HCT116 (cell line): ENCODE measurements around the gene SLC6A11. TPM values are rescaled to one million over a fixed set of nuclear protein-coding genes. Genes with fewer than 3 reads are reported as not detected.

Experiments used
- ATAC-seq: fragments of 200-7000 bp; cut with Tn5 transposase; 2 replicates; pipeline ENCODE4 v1.9.1; 2020; ENCODE audit warnings: mild to moderate bottlenecking, moderate library complexity
- BruUV-seq: library from RNA; stranded (reverse); fragments of 400-500 nt; replicated peaks from 2 replicates; lab custom pipeline; 2021; lab: Mats Ljungman, UMichigan
- CTCF ChIA-PET: fragments of 300-600 bp; sonication (Branson Sonifier 250); formaldehyde crosslinking; loops from one replicate; lab custom pipeline; 2021; ENCODE audit warnings: antibody characterized with exemption; lab: Charles Lee
- POLR2A ChIA-PET: fragments of 300-600, 350-600 bp; sonication (Branson Sonifier 250); formaldehyde crosslinking; loops from one replicate; lab custom pipeline; 2021; ENCODE audit warnings: antibody characterized with exemption; lab: Charles Lee
- RAD21 ChIA-PET, 2 experiments: fragments of 300-600 bp; sonication (Branson Sonifier 250); formaldehyde crosslinking; loops; one replicate each; lab custom pipeline; 2023; ENCODE audit warnings: low total read pairs in 2 of 2; ENCODE audit not compliant: uncharacterized antibody in 2 of 2, unreplicated experiment in 2 of 2, low non-redundant PET in 1 of 2; lab: Charles Lee
- DNase-seq: peaks from one replicate; pipeline ENCODE4 v3.0.0-alpha.2; 2010; ENCODE audit warnings: low read depth, low spot score
- H2AFZ ChIP-seq: fragments of 200-600 bp; shearing (Covaris generic), sonication (generic); 2 replicates; pipeline ENCODE4 v1.6.1; 2017; ENCODE audit warnings: low read depth, mixed run types, mixed read lengths, antibody characterized with exemption, low read length; ENCODE audit not compliant: poor library complexity, severe bottlenecking
- H3K27ac ChIP-seq: 2 replicates; pipeline ENCODE4 v1.5.1; 2012; ENCODE audit warnings: low read depth, low read length
- H3K27me3 ChIP-seq: fragments of 200-600 bp; sonication (generic); 2 replicates; pipeline ENCODE4 v1.6.1; 2016; ENCODE audit warnings: mixed run types, low read length, mixed read lengths; ENCODE audit not compliant: insufficient read depth
- H3K36me3 ChIP-seq, 2 experiments: fragments of 200-500 bp in 1 of 2; fragments of 200-600 bp in 1 of 2; sonication (Bioruptor generic) in 1 of 2; sonication (generic) in 1 of 2; 2 replicates each; pipeline versions ENCODE4 v1.5.1 to v1.6.1; 2014 to 2016; ENCODE audit warnings: low read length in 2 of 2, inconsistent platforms in 1 of 2, mixed read lengths in 1 of 2, mixed run types in 1 of 2; ENCODE audit not compliant: insufficient read depth in 2 of 2, control insufficient read depth in 1 of 2
- H3K4me1 ChIP-seq, 2 experiments: fragments of 200-600 bp in 1 of 2; sonication (generic) in 1 of 2; 2 replicates each; pipeline versions ENCODE4 v1.5.1 to v1.6.1; 2012 to 2017; ENCODE audit warnings: low read length in 2 of 2, inconsistent platforms in 1 of 2, mild to moderate bottlenecking in 1 of 2, mixed read lengths in 1 of 2, mixed run types in 1 of 2, moderate library complexity in 1 of 2; ENCODE audit not compliant: insufficient read depth in 2 of 2, control insufficient read depth in 1 of 2
- H3K4me2 ChIP-seq: fragments of 200-600 bp; sonication (generic); 2 replicates; pipeline ENCODE4 v1.6.1; 2017; ENCODE audit warnings: mixed run types, low read length, mixed read lengths
- H3K4me3 ChIP-seq, 2 experiments: fragments of 200-600 bp in 1 of 2; sonication (generic) in 1 of 2; replicated peaks in 1 of 2; 2 replicates each; pipeline ENCODE4 v1.5.1; 2011 to 2016; ENCODE audit warnings: low read length in 2 of 2, control low read depth in 1 of 2, low read depth in 1 of 2, mild to moderate bottlenecking in 1 of 2, mixed read lengths in 1 of 2, mixed run types in 1 of 2
- H3K79me2 ChIP-seq: fragments of 200-600 bp; sonication (generic); 2 replicates; pipeline ENCODE4 v1.6.1; 2017; ENCODE audit warnings: mild to moderate bottlenecking, mixed run types, low read length, moderate library complexity, mixed read lengths; ENCODE audit not compliant: insufficient read depth
- H3K9ac ChIP-seq: fragments of 200-600 bp; sonication (generic); 2 replicates; pipeline ENCODE4 v1.6.1; 2016; ENCODE audit warnings: low read length, mixed read lengths
- H3K9me2 ChIP-seq: fragments of 200-600 bp; sonication (generic), shearing (Covaris generic); 2 replicates; pipeline ENCODE4 v1.6.1; 2017; ENCODE audit warnings: mixed run types, mild to moderate bottlenecking, moderate library complexity; ENCODE audit not compliant: insufficient read depth
- H3K9me3 ChIP-seq, 2 experiments: fragments of 200-500 bp in 1 of 2; fragments of 200-600 bp in 1 of 2; sonication (Bioruptor generic) in 1 of 2; sonication (generic) in 1 of 2; 2 replicates each; pipeline ENCODE4 v1.6.1; 2014 to 2017; ENCODE audit warnings: low read length in 2 of 2, mixed read lengths in 2 of 2, inconsistent platforms in 1 of 2, low read depth in 1 of 2, mild to moderate bottlenecking in 1 of 2, mixed run types in 1 of 2, moderate library complexity in 1 of 2; ENCODE audit not compliant: control insufficient read depth in 1 of 2, insufficient read depth in 1 of 2
- H4K20me1 ChIP-seq: fragments of 200-600 bp; sonication (generic), shearing (Covaris generic); 2 replicates; pipeline ENCODE4 v1.6.1; 2017; ENCODE audit warnings: mixed run types, mild to moderate bottlenecking, moderate library complexity; ENCODE audit not compliant: insufficient read depth
- CTCF ChIP-seq, 3 experiments: fragments of 200-600 bp in 1 of 3; sonication (generic) in 1 of 3; IDR thresholded peaks in 2 of 3; conservative IDR thresholded peaks in 1 of 3; 2 replicates each; pipeline ENCODE4 v1.5.1; 2012 to 2017; ENCODE audit warnings: low read depth in 2 of 3, low read length in 2 of 3, antibody characterized with exemption in 1 of 3, borderline replicate concordance in 1 of 3, control low read depth in 1 of 3, mild to moderate bottlenecking in 1 of 3, mixed read lengths in 1 of 3, mixed run types in 1 of 3, moderate library complexity in 1 of 3; ENCODE audit not compliant: insufficient read depth in 1 of 3
- EZH2phosphoT487 ChIP-seq: fragments of 200-600 bp; IDR thresholded peaks from 2 replicates; pipeline ENCODE4 v1.6.1; 2018; ENCODE audit warnings: antibody characterized with exemption, borderline replicate concordance
- POLR2AphosphoS5 ChIP-seq: IDR thresholded peaks from 2 replicates; pipeline ENCODE4 v1.6.1; 2011; ENCODE audit warnings: mild to moderate bottlenecking, low read depth, low read length, moderate library complexity
- SIN3A ChIP-seq: IDR thresholded peaks from 2 replicates; pipeline ENCODE4 v1.6.1; 2012; ENCODE audit warnings: low read depth
- YY1 ChIP-seq: IDR thresholded peaks from 2 replicates; pipeline ENCODE4 v1.6.1; 2011; ENCODE audit warnings: low read length, low read depth, moderate library complexity, mild to moderate bottlenecking; ENCODE audit not compliant: insufficient replicate concordance; ENCODE audit errors: extremely low read depth
- intact Hi-C: fragments of 100-400 bp; cut with micrococcal nuclease; formaldehyde crosslinking; loops from 2 replicates; pipeline ENCODE4 v1.10.0; 2022
- total RNA-seq: library from RNA; stranded (reverse); gene quantifications from one replicate; pipeline ENCODE4 v1.2.1, GENCODE V29; 2021; ENCODE audit not compliant: unreplicated experiment

The SLC6A11 gene
- total RNA-seq, 1 experiment from 2014 or later, result not detected

GRCh38 chr3:10933021-10933420, 117.0 kb downstream of the SLC6A11 start (continued):
- TF ChIP-seq CTCF (IDR thresholded peaks at IDR 0.05 in 2 of 3, conservative IDR thresholded peaks at IDR 0.05 in 1 of 3; ENCODE audit: borderline replicate concordance in 1 of 3, insufficient read depth in 1 of 3, low read depth in 2 of 3, low read length in 2 of 3), result no peak
- TF ChIP-seq, all 23 proteins: peak for 0

GRCh38 chr3:10933470-10933804, 117.4 kb downstream of the SLC6A11 start:
- Histone ChIP-seq H3K9ac (no peak overlapping the region), H2AFZ (no peak overlapping the region)

GRCh38 chr3:10933805-10934481, 117.9 kb downstream of the SLC6A11 start:
- POLR2A ChIA-PET, result no interaction called here
- Histone ChIP-seq H3K36me3 (no peaks in the 10 kb centered on the region), H3K9ac (no peak overlapping the region), H3K27me3 (peaks cover 14% of the 10 kb centered on the region), H3K27ac (no peak overlapping the region), H3K4me3 (no peak overlapping the region), H2AFZ (no peak overlapping the region), H3K4me1 (peaks cover 0 to 6% of the 10 kb centered on the region in 2 experiments; a peak in 1 of 4 replicates), H3K4me2 (no peak overlapping the region), H3K79me2 (no peaks in the 10 kb centered on the region), H3K9me3 (no peaks in the 10 kb centered on the region), H4K20me1 (no peaks in the 10 kb centered on the region), H3K9me2 (no peaks in the 10 kb centered on the region)
- TF ChIP-seq SIN3A (no peak), EZH2phosphoT487 (no peak), CTCF (IDR thresholded peaks at IDR 0.05 in 2 of 3, conservative IDR thresholded peaks at IDR 0.05 in 1 of 3; ENCODE audit: borderline replicate concordance in 1 of 3, insufficient read depth in 1 of 3, low read depth in 2 of 3, low read length in 2 of 3) (0 out of 6 replicates have a peak, but pooled peaks of 1 of the 3 experiments have one; percentile 9)
- BruUV-seq, result no TSS peak
- RAD21 ChIA-PET, result no interaction called here
- intact Hi-C loops, result no loop called here
- ATAC-seq (peak; percentile 58), DNase-seq (no peak)
- CTCF ChIA-PET, result no interaction called here

More at GRCh38 chr3:10933470-10933804, 117.4 kb downstream of the SLC6A11 start:
- intact Hi-C loops, result no loop called here
- TF ChIP-seq POLR2AphosphoS5, result no peak
- no peak for TF ChIP-seq YY1
- ChIA-PET RAD21 (no interaction called here), CTCF (no interaction called here), POLR2A (no interaction called here)
- DNase-seq, result no peak
- no peaks in the 10 kb centered on the region for H3K79me2 ChIP-seq
- no peaks in the 10 kb centered on the region for H3K9me3 ChIP-seq
- no peaks in the 10 kb centered on the region for H3K36me3 ChIP-seq
- peaks cover 0 to 6% of the 10 kb centered on the region in 2 experiments; a peak in 1 of 4 replicates for H3K4me1 ChIP-seq
- H3K27ac ChIP-seq, result no peak overlapping the region
- no peak for ATAC-seq
- no peaks in the 10 kb centered on the region for H3K9me2 ChIP-seq
- H3K27me3 ChIP-seq, result peaks cover 10% of the 10 kb centered on the region; the same call in 1 of the 2 replicates
- H4K20me1 ChIP-seq, result no peaks in the 10 kb centered on the region
- no peak overlapping the region for H3K4me2 ChIP-seq
- H3K4me3 ChIP-seq, result no peak overlapping the region
- BruUV-seq, result no TSS peak
